Thoracic aorta endothelial cell (primary cell): ENCODE results near the gene ZC3H13. TPM values are rescaled to one million over a fixed set of nuclear protein-coding genes. Genes with fewer than 3 reads are reported as not detected.

Source experiments
- total RNA-seq: library from RNA; depleted of rRNA; stranded (reverse); fragments of >200 nt; gene quantifications from 2 replicates; pipeline ENCODE4 v1.2.3, GENCODE V29; 2012

ZC3H13 gene
- total RNA-seq: 27.7 and 29.4 TPM in 2 replicates

GRCh38 chr13:46052319-46053161, at the start of gene ZC3H13:
ZC3H13 (minus strand) TSS chr13:46052746; CDS start chr13:46045507, 7,239 bp downstream.

Other genes starting within 250 kb of the ZC3H13 start
- gene SIAH3, start 201.0 kb downstream of the ZC3H13 start, total RNA-seq: not detected in 2 replicates
- gene CPB2, start 52.3 kb upstream of the ZC3H13 start, total RNA-seq: not detected in 2 replicates
- gene LCP1, start 129.4 kb upstream of the ZC3H13 start, total RNA-seq: 0.07 and 0.27 TPM in 2 replicates
- gene LRRC63, start 159.2 kb upstream of the ZC3H13 start, total RNA-seq: not detected in 2 replicates